HG03025 (cell line): ENCODE measurements around the gene LSS.
"Not testable (repeated sequence)": the region's sequence is repeated elsewhere in the genome, so short reads cannot be mapped to it uniquely, and the experiment has no call there.

Experiments
- ATAC-seq: cut with Tn5 transposase; IDR thresholded peaks from one replicate; pipeline ENCODE4 v1.9.1; 2021; ENCODE audit warnings: mild to moderate bottlenecking, moderate library complexity; ENCODE audit not compliant: unreplicated experiment, low FRiP score

LSS gene

GRCh38 chr21:46142582-46143473 is 85.7 kb downstream of the LSS start:
- no peak for ATAC-seq

GRCh38 chr21:46141767-46142581 is 86.6 kb downstream of the LSS start:
- no peak for ATAC-seq

- ATAC-seq, result not testable (repeated sequence)
These were observed 88.1 kb downstream of the LSS start for GRCh38 chr21:46140352-46141003.

GRCh38 chr21:46139686-46140085 is 88.9 kb downstream of the LSS start:
- no peak for ATAC-seq

- no peak for ATAC-seq
These were observed 90.1 kb downstream of the LSS start for GRCh38 chr21:46138383-46138970.
